Heart right ventricle (tissue), 16 donors: Measurements from ENCODE around the gene PCNT. TPM values are rescaled to one million over a fixed set of nuclear protein-coding genes. Genes with fewer than 3 reads are reported as not detected.

ENCODE experiments used
- ATAC-seq, 8 donors: fragments of 200-7000 bp; cut with Tn5 transposase; one replicate each; pipeline ENCODE4 v1.9.1; 2020; ENCODE audit warnings: mild to moderate bottlenecking in 8 of 8, moderate library complexity in 8 of 8, moderate number of reproducible peaks in 1 of 8
- DNase-seq, 2 donors: peaks; one replicate each; pipeline ENCODE4 v3.0.0-alpha.2; 2020
- H3K27ac ChIP-seq, 10 donors: fragments of 200-600 bp; sonication (generic) in 2 of 10; one replicate each; pipeline versions ENCODE4 v1.5.0 to v1.8.0; 2020 to 2022; ENCODE audit warnings: mild to moderate bottlenecking in 3 of 10
- H3K27me3 ChIP-seq, 7 donors: fragments of 200-600 bp; one replicate each; pipeline ENCODE4 v1.8.0; 2021 to 2022; ENCODE audit warnings: mild to moderate bottlenecking in 2 of 7
- H3K36me3 ChIP-seq, 9 donors: fragments of 200-600 bp; sonication (generic) in 1 of 9; one replicate each; pipeline versions ENCODE4 v1.5.0 to v1.8.0; 2020 to 2022; ENCODE audit warnings: mild to moderate bottlenecking in 2 of 9
- H3K4me1 ChIP-seq, 9 donors: fragments of 200-600 bp; sonication (generic) in 1 of 9; one replicate each; pipeline versions ENCODE4 v1.5.0 to v1.8.0; 2020 to 2022; ENCODE audit warnings: mild to moderate bottlenecking in 4 of 9
- H3K4me3 ChIP-seq, 10 donors: fragments of 200-600 bp; sonication (generic) in 2 of 10; one replicate each; pipeline versions ENCODE4 v1.5.0 to v1.8.0; 2020 to 2022; ENCODE audit warnings: mild to moderate bottlenecking in 7 of 10, moderate library complexity in 2 of 10
- H3K9me3 ChIP-seq, 11 donors: fragments of 200-600 bp in 10 of 11; sonication (generic) in 2 of 11; one replicate each; pipeline versions ENCODE4 v1.5.0 to v1.8.0; 2013 to 2022; ENCODE audit warnings: mild to moderate bottlenecking in 2 of 11, control low read depth in 1 of 11, moderate library complexity in 1 of 11
- WGBS, 2 donors: extraction: QIAGEN DNeasy Blood & Tissue Kit; methylation state at CpG; one replicate each; pipeline ENCODE4 v1.1.7; 2013; ENCODE audit warnings: inconsistent platforms in 1 of 2; 5-methylcytosine and 5-hydroxymethylcytosine counted together
- intact Hi-C, 10 donors: fragments of 100-400 bp; cut with DNase I; formaldehyde crosslinking; loops; one replicate each; pipeline versions ENCODE4 v1.11.1 to v1.14.2; 2022
- polyA plus RNA-seq, 2 donors: library from polyadenylated mRNA; stranded (reverse); fragments of 200-250 nt; gene quantifications; one replicate each; pipeline ENCODE4 v1.2.3, GENCODE V29; 2013
- total RNA-seq, 10 donors: library from RNA; stranded (reverse); fragmentation: NEBNext Ultra II Directional in 3 of 10; extraction: Animal tissue kit (Norgen Biotek cat#: 25700) in 3 of 10; gene quantifications; one replicate each; pipeline versions ENCODE4 v1.2.1 to v1.2.4, GENCODE V29; 2021 to 2023
- TF ChIP-seq, protein P1 (sequence below), 9 donors: fragments of 200-600 bp; sonication (generic) in 2 of 9; IDR thresholded peaks; one replicate each; pipeline versions ENCODE4 v1.5.0 to v1.8.0; 2021 to 2022; ENCODE audit warnings: antibody characterized with exemption in 9 of 9, mild to moderate bottlenecking in 5 of 9, moderate library complexity in 1 of 9
- donor health status: Arrhythmogenic right ventricular cardiomyopathy.
- donor health status: ischemic (EF 13 %, LVEDD 7.1; RV severe dilation, severe dysfunction).
- donor health status: healthy with polysubstance abuse.
- donor health status: DM: no; HTN: yes; CAD: no.
- donor health status: DM: no; HTN: no; CAD: no.
- donor health status: ischemic (EF 25% LVEDD 6.9; RV normal size, moderate dysfunction).
- donor health status: ischemic (EF 25% LVEDD 5.7; RV mildly dilated, moderate dysfunction).
- donor health status: healthy.
- donor health status: DM: yes; HTN: yes; CAD: no.
- donor health status: Ischemic cardiomyopathy.
- donor health status: ischemic (EF 35%, LVEDD 5.7; RV mildly dilated, moderate dysfunction).
- donor health status: nonischemic (EF 11% LVEDD 7.7; RV severe dilation, severe dysfunction).
- donor health status: DM: yes; HTN: yes; CAD: no.
- donor health status: PGD.
- donor health status: ischemic (EF 29% LVEDD 5.4; RV normal size, mild dysfunction).
- donor health status: nonischemic (EF 23%, LVEDD 6.1; RV moderate dilation, normal function).

The PCNT gene
- total and polyA plus RNA-seq, 12 donors: 17.5 to 58.6 (median 26.9) TPM

DNA sequence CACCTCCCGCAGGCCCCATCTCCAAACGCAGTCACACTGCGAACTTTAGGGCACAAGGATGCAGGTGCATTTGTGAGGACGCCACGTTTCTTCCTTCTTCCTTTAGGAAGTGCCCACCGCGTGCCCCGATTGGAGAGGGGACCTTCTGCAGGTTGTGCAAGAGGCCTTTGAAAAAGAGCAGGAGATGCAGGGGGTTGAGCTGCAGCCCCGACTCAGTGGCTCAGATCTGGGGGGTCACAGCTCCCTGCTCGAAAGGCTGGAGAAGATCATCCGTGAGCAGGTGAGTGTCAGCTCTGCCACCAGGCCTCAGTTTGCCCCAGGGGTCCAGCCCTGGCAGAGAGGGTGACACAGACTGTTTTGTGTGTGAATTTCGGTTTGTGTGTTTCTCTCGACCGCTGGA, 103.6 kb downstream of the PCNT start:
- Histone ChIP-seq H3K9me3 (no peaks in the 10 kb centered on the region), H3K4me3 (no peak overlapping the region), H3K36me3 (peaks cover 0 to 83% (median 37%) of the 10 kb centered on the region in 9 donors), H3K27ac (no peak overlapping the region), H3K4me1 (no peaks in the 10 kb centered on the region), H3K27me3 (no peaks in the 10 kb centered on the region)
- TF ChIP-seq, protein P1, sequence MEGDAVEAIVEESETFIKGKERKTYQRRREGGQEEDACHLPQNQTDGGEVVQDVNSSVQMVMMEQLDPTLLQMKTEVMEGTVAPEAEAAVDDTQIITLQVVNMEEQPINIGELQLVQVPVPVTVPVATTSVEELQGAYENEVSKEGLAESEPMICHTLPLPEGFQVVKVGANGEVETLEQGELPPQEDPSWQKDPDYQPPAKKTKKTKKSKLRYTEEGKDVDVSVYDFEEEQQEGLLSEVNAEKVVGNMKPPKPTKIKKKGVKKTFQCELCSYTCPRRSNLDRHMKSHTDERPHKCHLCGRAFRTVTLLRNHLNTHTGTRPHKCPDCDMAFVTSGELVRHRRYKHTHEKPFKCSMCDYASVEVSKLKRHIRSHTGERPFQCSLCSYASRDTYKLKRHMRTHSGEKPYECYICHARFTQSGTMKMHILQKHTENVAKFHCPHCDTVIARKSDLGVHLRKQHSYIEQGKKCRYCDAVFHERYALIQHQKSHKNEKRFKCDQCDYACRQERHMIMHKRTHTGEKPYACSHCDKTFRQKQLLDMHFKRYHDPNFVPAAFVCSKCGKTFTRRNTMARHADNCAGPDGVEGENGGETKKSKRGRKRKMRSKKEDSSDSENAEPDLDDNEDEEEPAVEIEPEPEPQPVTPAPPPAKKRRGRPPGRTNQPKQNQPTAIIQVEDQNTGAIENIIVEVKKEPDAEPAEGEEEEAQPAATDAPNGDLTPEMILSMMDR (IDR thresholded peaks at IDR 0.05): no peak
- 94 to 95% methylated on average over 14 of the region's 14 CpGs for WGBS, 2 donors
- intact Hi-C loops: no loop called here
- ATAC-seq (no peak), DNase-seq (no peak)

- ATAC-seq: peak in 1 of 8 donors; percentile 12
- Histone ChIP-seq H3K9me3 (no peaks in the 10 kb centered on the region), H3K4me3 (no peak overlapping the region), H3K4me1 (no peaks in the 10 kb centered on the region), H3K27ac (no peak overlapping the region), H3K36me3 (peaks cover 0 to 87% (median 37%) of the 10 kb centered on the region in 9 donors), H3K27me3 (no peaks in the 10 kb centered on the region)
- no peak for DNase-seq
- intact Hi-C loops: no loop called here
- TF ChIP-seq, protein P1 (IDR thresholded peaks at IDR 0.05): no peak
- WGBS, 2 donors: 91% methylated on average over 23 of the region's 23 CpGs
Observed at GRCh38 chr21:46428286-46428685, 104.3 kb downstream of the PCNT start.

GRCh38 chr21:46428987-46429710, 105.2 kb downstream of the PCNT start:
- no peak overlapping the region for H3K4me3 ChIP-seq
- H3K9me3 ChIP-seq: no peaks in the 10 kb centered on the region
- TF ChIP-seq, protein P1 (IDR thresholded peaks at IDR 0.05): no peak
- ATAC-seq (no peak), DNase-seq (no peak)
- 97 to 98% methylated on average over 44 of the region's 44 CpGs for WGBS, 2 donors
- H3K27me3 ChIP-seq: no peaks in the 10 kb centered on the region
- H3K4me1 ChIP-seq: no peaks in the 10 kb centered on the region
- H3K36me3 ChIP-seq: peaks cover 0 to 92% (median 37%) of the 10 kb centered on the region in 9 donors
- H3K27ac ChIP-seq: no peak overlapping the region
- intact Hi-C loops: no loop called here

- Histone ChIP-seq H3K4me3 (no peak overlapping the region), H3K27me3 (no peaks in the 10 kb centered on the region), H3K36me3 (peaks cover 0 to 97% (median 37%) of the 10 kb centered on the region in 9 donors), H3K9me3 (no peaks in the 10 kb centered on the region), H3K4me1 (no peaks in the 10 kb centered on the region), H3K27ac (no peak overlapping the region)
- intact Hi-C loops: loop anchor here in 1 of 10 donors (10.0 kb wide), 1 partner anchor 165 kb away; no protein-coding TSS in a partner anchor
- ATAC-seq: no peak
- DNase-seq: no peak
- TF ChIP-seq, protein P1 (IDR thresholded peaks at IDR 0.05): no peak
- WGBS, 2 donors: 91 to 94% methylated on average over 31 of the region's 31 CpGs
Observed at GRCh38 chr21:46429754-46430681, 106.1 kb downstream of the PCNT start.
